Activated gamma-delta T cell treated with Interleukin-2 at 50 U/mL for 16 hours (primary cell): Measurements from ENCODE around the gene CTXND1.
"Not testable (repeated sequence)": the region's sequence is repeated elsewhere in the genome, so short reads cannot be mapped to it uniquely, and the experiment has no call there.

Experiments used
- DNase-seq: peaks from one replicate; pipeline ENCODE4 v3.0.0-alpha.2; 2020

The CTXND1 gene

GRCh38 chr15:80252121-80252518 lies at the start of gene CTXND1:
Gene CTXND1 (minus strand): TSS chr15:80252213. CDS start chr15:80201949, 50,264 bp downstream.
- DNase-seq = no peak

GRCh38 chr15:80301472-80301871 lies 49.5 kb upstream of the CTXND1 start:
- DNase-seq = no peak

GRCh38 chr15:80295777-80296176 lies 43.8 kb upstream of the CTXND1 start:
- DNase-seq = not testable (repeated sequence)

GRCh38 chr15:80292079-80292478 lies 40.1 kb upstream of the CTXND1 start:
- DNase-seq = no peak

GRCh38 chr15:80290891-80291290 lies 38.9 kb upstream of the CTXND1 start:
- not testable (repeated sequence) for DNase-seq

GRCh38 chr15:80289528-80290495 lies 37.8 kb upstream of the CTXND1 start:
- DNase-seq = no peak

- DNase-seq = no peak
Measured at GRCh38 chr15:80288131-80288530, 36.1 kb upstream of the CTXND1 start.

- DNase-seq = no peak
Measured at GRCh38 chr15:80286055-80286454, 34.0 kb upstream of the CTXND1 start.

- DNase-seq = no peak
Measured at GRCh38 chr15:80285379-80285778, 33.4 kb upstream of the CTXND1 start.

- DNase-seq = no peak
Measured at GRCh38 chr15:80283531-80283930, 31.5 kb upstream of the CTXND1 start.

GRCh38 chr15:80277147-80277546 lies 25.1 kb upstream of the CTXND1 start:
- DNase-seq = no peak

GRCh38 chr15:80275961-80276360 lies 23.9 kb upstream of the CTXND1 start:
- DNase-seq = no peak

GRCh38 chr15:80274996-80275395 lies 23.0 kb upstream of the CTXND1 start:
- no peak for DNase-seq

GRCh38 chr15:80274554-80274953 lies 22.5 kb upstream of the CTXND1 start:
- DNase-seq = no peak

- DNase-seq = no peak
Measured at GRCh38 chr15:80272987-80273386, 21.0 kb upstream of the CTXND1 start.

- DNase-seq = no peak
Measured at GRCh38 chr15:80270472-80270871, 18.5 kb upstream of the CTXND1 start.

GRCh38 chr15:80268101-80268500 lies 16.1 kb upstream of the CTXND1 start:
- no peak for DNase-seq

- no peak for DNase-seq
Measured at GRCh38 chr15:80267658-80268057, 15.6 kb upstream of the CTXND1 start.

GRCh38 chr15:80266745-80267144 lies 14.7 kb upstream of the CTXND1 start:
- DNase-seq = no peak

- DNase-seq = no peak
Measured at GRCh38 chr15:80266113-80266512, 14.1 kb upstream of the CTXND1 start.

GRCh38 chr15:80265021-80265420 lies 13.0 kb upstream of the CTXND1 start:
- DNase-seq = no peak

- DNase-seq = no peak
Measured at GRCh38 chr15:80264031-80264430, 12.0 kb upstream of the CTXND1 start.

GRCh38 chr15:80260551-80260950 lies 8.5 kb upstream of the CTXND1 start:
- no peak for DNase-seq

- no peak for DNase-seq
Measured at GRCh38 chr15:80259942-80260510, 8.0 kb upstream of the CTXND1 start.
